Epithelial cell of prostate (primary cell): ENCODE measurements around the gene PSMB8.
A peak's percentile ranks its signal among the peaks of the same experiment; 100 is the strongest.
"Not testable (repeated sequence)": the region's sequence is repeated elsewhere in the genome, so short reads cannot be mapped to it uniquely, and the experiment has no call there.

ENCODE experiments used
- DNase-seq: peaks from one replicate; pipeline ENCODE4 v3.0.0-alpha.2; 2011; ENCODE audit warnings: low read depth, low spot score
- H3K27ac ChIP-seq: fragments of 450-650 bp; 2 replicates; pipeline ENCODE4 v1.5.1; 2017; ENCODE audit warnings: mild to moderate bottlenecking

Gene PSMB8

DNA sequence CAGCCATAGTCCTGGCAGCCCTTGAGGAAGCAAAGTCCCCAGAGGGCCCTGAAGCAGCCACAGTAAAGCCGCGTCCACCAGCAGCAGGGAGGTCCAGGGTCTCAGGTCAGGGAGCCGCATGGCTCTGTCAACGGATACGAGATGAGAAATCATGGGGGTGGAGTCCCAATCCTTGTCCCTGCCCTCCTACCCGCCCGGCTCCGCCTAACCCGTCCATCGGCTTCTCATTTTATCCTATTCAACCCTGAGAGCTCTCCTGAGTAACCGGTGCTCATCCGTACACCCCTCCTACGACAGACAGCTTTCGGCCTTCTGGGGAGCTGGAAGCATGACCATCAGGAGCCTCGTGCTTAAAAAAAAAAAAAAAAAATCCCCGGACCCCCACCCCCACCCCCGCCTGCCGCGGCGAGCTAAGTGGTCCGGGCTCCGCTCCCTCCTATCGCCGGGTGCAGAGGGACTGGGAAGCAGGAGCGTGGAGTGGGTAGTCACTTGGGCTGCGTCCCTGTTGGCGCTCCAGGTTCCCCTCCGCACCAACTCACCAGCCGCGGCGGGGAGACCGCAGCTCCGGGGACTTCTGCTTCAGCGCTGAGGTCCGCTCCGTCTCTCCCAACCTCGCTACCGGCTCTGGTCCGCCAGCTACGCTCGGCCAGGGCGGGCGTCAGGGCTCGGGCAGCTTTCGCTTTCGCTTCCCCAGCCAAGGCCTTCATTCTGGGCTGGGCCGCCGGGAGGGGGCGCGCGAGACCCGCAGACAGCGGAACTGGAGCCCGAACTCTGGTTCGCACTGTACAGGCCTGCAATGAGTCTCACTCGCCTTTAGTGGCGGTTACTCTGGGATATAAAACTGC is 5.5 kb downstream of the PSMB8 start, which contains the start of gene TAP2:
Gene TAP2 (minus strand): TSS at position 626 of the 845 bp plus-strand sequence. CDS start 506 bp downstream, at position 120.
- peak; percentile 43 for DNase-seq
- peak within 1 kb of the TSS; percentile 83 for H3K27ac ChIP-seq

DNA sequence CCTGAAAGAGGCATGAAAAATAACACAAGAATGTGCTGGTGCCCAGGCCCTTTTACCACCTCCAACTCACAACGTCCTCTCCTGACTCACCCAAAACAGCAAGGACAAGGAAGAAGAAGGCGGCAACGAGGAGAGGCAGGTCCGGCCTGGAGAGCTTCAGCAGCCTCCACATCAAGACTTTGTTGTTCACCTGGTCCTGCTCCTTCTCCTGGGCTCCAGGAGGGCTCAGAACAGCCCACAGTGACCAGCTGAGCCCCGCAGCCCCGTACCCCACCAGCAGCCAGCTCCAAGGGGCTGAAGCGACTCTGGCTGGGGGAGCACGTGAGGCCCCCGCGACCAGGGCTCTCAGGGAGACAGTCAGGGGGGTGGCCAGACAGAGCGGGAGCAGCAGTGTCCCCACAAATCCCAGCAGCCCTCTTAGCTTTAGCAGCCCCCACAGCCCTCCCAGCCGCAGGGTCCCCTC is 6.2 kb downstream of the PSMB8 start:
- peak; percentile 57 for DNase-seq
- peak overlapping the region; percentile 83 for H3K27ac ChIP-seq

DNA sequence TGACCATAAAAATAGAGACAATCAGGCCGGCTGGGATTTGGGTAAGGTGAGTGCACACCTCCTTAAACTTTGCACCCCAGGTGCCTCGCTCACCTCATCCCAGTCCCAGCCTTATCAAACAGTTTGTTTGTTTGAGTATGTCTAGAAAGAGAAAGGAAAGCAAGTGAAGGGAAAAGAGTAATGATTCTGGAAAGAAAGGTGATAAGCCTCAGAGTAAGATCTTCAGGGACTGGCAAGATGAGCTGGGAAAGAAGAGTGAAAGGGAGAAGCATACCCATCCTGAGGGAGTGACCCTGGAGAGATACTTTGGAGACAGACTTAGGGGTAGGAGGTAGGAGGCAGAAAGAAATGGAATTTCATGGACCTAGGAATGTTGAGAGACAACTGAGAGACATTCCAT is 7.0 kb downstream of the PSMB8 start:
- H3K27ac ChIP-seq, result peak overlapping the region; percentile 83
- no peak for DNase-seq

DNA sequence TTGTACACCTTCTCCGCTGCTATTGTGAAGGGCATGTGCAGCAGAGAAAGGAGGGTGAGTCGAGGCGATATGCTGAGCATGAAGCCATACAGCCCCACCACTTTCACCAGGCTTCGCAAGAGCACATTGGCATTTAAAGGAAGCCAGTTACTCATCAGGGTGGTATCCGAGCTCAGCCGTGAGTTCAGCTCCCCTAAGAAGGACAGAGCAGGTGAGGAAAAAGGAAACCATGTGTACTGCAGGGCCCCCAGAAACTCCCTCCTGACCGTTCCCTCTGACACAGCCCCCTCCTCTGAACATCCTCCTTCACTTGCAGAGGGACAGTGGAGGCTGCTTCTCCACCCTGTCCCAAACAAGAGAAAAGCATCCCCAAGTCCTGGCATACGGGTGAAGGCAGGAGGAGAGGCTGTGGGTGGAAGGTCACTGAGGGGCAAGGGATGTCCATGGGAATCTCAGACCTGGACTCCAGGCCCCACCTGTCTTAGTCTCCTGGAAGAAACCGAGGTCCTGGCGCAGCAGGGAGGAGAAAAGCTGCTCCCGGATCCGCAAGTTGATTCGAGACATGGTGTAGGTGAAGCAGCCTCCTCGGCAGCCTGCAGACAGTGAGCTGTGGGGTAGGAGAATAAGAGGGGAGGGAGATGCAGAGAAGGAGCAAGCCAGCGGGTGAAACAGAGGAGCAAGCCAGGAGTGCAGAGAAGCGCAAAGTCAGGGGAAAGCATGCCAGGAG is 8.5 kb downstream of the PSMB8 start:
- no peak for DNase-seq
- no peak overlapping the region for H3K27ac ChIP-seq

DNA sequence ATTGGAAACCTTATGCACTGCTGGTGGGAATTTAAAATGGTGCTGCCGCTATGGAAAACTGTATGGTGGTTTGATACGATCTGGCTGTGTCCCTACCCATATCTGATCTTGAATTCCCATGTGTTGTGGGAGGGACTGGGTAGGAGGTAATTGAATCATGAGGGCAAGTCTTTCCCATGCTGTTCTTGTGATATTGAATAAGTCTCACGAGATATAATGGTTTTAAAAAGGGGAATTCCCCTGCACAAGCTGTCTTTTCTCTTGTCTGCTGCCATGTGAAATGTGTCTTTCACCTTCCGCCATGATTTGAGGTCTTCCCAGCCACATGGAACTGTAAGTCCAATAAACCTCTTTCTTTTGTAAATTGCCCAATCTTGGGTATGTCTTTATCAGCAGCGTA is 10.2 kb downstream of the PSMB8 start:
- H3K27ac ChIP-seq, result no peak overlapping the region
- no peak for DNase-seq

DNA sequence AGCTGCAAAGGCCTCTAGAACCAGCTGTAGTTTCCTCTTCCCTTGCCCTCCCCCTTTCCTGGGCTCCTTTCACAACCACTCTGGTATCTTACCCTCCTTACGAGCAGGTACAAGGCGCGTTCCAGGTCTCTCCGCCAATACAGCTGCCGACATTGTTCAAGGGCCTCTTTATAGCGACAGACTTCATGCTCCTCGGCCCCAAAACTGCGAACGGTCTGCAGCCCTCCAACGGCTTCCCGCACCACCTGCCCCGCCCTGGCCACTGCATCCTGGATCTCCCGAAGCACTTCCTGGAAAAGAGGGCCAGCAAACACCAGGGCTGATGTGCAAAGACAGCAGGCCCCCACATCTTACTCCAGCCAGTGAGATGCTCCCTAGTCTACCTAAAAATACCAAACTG is 11.3 kb downstream of the PSMB8 start:
- DNase-seq, result no peak
- H3K27ac ChIP-seq, result no peak overlapping the region

DNA sequence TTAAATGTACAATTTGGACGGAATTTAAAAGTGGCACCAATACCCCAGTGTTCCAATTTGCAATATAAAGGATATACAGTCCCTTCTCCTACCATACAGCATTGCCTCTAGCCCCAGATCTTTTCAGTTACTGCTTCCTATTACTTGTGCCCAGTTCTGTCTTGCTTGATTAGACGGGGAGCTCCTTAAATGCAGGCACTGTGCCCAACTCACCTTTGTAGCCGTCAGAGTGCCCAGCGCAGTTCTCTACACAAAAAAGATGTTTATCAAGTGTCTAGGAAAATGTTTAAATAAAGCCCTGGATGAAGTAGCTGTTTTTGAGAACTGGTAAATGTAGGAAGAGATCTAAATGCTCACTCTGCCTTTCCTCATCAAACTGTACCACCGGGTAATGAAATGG is 12.9 kb downstream of the PSMB8 start:
- DNase-seq, result no peak
- H3K27ac ChIP-seq, result no peak overlapping the region

DNA sequence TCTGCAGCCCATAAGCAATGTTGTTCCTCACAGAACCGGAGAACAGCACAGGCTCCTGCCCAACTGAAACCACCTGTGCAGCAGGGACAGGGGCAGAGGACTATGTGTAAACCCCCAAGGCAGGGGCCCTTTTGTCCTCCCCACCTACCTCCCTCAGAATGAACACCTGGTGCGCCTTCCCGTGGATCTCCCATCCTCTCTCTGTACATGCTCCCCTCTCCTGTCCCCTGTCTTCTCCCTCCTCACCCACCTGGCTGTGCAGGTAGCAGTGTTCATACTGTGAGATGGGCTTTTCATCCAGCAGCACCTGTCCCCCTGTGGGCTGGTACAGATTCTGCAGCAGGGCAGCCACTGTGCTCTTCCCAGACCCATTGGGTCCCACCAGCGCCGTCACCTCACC is 13.8 kb downstream of the PSMB8 start:
- DNase-seq, result no peak
- no peak overlapping the region for H3K27ac ChIP-seq

DNA sequence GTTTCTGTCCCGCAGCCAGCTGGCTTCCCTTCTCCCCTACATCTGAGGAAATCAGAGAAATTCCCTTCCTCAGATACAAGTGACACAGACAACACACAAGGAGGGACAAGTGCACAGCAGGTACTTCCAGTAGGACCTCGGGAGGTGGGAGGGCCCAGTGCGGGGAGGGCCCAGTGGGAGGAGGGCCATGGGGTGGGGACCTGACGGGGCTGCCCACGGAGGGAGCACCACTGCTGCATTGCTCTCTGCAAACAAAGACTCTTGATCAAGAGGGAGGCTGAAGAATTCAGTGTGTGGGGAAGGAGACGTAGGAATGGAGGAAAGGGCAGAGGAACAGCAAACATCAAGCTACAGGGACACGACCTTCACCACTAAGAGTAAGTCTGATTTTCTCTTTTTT is 14.4 kb downstream of the PSMB8 start:
- DNase-seq, result no peak
- no peak overlapping the region for H3K27ac ChIP-seq

DNA sequence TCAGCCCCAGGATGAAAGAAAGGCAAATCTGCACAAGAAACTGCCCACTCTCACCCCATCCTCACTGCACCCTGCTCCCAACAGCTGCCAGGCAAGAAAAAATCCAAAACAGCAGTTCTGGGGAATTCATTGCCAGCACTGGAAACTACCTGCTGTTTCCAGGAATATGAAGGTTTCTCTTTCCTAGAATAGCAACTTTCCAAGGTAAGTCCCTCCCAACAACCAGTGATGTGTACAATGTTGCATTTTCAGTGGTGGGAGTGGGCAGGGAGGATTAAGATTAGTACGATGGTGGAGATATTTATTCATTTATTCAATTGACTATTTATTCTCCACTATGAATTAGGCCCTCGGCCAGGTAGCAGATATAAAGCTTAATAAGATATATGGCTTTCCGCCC is 16.8 kb downstream of the PSMB8 start:
- H3K27ac ChIP-seq, result no peak overlapping the region
- no peak for DNase-seq

DNA sequence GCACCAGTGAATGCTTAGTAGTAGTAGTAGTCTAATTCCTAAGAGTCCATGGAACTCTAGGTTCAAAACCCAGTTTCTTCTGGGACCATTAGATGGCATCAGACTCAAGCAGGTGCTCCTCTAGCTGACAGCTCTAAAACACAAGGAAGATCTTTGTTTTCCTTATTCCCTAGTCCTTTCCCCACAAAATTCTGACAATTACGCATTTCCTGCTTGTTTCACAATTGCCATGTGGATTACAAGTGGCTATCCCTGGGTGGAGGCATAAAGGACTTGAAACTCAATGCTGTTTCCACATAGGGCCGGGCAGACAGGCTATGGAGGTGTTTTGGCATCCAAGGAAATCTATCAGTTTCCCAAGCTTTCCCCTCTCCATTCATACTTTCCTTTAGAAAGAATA is 17.9 kb downstream of the PSMB8 start:
- H3K27ac ChIP-seq, result no peak overlapping the region
- DNase-seq, result no peak

DNA sequence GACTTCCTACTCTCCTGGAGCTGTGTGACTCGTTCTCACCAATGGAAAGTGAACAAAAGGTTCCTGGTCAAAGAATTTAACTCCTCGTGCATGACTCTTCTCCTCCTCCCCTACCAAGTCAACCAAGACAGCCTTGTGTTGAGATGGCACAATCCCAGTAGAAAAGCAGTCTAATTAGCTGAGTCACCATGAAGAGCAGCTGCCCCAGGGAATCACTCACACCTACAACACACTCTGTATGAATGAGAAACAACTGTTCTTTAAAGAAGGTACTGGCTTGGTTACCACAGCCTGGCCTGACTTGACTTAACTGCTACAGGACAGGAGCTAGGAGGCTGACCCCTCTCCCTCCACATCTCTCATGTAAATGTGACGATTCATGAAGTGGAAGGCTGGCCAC is 24.1 kb downstream of the PSMB8 start:
- DNase-seq, result peak; percentile 94

DNA sequence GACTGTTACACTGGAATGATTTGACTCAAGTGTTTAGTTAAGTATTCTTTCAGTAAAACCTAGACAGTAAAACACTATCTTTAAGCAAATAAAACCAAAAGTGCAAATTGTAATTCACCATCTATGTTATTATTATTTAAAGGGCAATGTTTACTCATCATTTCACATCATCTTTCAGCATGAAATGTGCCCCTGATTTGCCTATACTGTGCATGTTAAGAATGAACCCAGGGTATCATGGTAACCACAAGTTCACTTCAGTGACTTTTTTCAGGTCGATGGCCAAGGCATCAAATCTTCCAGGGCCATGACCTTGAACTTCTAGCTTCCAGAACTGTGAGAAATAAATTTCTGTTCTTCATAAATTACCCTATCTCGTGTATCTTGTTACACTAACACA is 25.0 kb downstream of the PSMB8 start:
- peak overlapping the region; percentile 58 for H3K27ac ChIP-seq
- DNase-seq, result no peak

More for the DNA sequence above, 24.1 kb downstream of the PSMB8 start:
- H3K27ac ChIP-seq, result peak overlapping the region; percentile 58

DNA sequence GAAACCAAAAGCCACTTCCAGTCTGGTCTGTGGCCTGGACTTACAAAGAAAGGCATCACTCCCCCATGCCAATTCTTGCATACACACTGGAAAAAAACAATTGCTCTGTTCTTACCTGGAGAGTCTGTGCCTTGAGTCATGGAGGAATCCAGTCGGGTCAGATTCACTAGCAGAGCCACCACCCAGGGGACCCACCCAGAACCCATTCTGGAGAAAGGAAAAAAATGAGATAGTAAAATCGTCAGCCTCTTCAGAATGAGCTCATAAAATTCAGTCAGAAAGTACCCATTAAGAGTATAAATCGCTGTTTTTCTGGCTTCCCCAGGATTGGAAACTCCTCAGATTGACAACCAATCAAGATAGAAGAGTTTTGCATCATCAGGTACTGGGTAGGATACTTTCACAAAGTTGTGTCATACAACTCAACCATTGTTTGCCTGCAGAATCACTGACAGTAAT is 27.1 kb downstream of the PSMB8 start, which contains the start of gene HLA-DOB:
Gene HLA-DOB (minus strand): TSS at position 257 of the 459 bp plus-strand sequence. CDS start 51 bp downstream, at position 206.
- peak; percentile 90 for DNase-seq
- peak within 1 kb of the TSS; percentile 80 for H3K27ac ChIP-seq

DNA sequence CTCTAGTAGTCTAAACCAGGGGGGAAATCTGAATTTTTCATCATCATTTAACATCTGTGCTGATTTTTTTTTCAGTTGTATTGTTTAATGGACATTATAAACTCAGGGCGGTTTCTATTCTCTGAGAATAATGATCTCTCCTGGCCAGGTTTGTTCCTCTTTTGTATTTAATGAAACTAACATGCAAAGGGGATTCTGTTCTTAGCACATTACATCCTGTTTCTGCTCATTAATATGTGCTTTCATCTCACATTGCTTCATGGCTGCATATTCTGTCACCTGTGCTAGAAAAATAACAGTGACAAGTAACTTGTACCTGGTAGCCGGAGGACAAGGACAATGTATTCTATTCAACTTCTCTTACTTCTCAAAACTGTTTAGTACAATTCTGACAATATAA is 27.9 kb downstream of the PSMB8 start:
- H3K27ac ChIP-seq, result peak overlapping the region; percentile 80
- DNase-seq, result no peak

DNA sequence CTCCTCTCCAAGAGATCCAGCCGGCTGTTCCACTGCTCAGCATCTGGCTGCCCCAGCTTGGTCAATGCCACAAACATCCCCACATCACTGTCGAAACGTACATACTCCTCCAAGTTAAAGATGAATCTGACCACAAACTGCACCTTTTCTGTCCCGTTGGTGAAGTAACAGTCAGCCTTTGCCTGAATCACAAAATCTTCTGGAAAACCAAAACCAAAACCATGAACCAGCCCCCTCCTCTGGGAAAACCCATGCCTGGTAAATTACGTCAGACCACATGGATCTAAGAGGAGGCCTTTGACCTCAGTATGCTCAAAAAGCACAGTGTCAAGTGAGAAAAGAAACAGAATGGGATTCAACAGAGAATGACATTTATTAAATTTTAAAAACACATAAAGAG is 28.7 kb downstream of the PSMB8 start:
- no peak for DNase-seq
- H3K27ac ChIP-seq, result no peak overlapping the region

DNA sequence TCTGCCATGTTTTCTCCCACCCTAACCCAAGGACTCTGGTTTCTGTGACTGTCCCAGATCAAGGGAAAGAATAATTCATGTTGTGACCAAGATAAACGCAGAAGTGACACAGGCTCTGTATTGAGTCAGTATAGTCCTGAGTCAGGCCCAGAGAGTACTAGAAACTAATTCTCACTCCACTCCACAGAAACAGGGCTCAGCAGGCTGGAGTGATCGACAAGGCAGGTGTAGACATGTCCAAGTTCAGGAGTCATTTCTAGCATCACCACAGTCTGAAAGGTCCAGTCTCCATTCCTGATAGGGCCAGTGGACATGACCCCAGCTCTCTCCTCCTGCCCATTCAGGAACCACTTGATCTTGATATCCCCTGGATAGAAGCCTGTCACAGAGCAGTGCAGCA is 29.7 kb downstream of the PSMB8 start:
- H3K27ac ChIP-seq, result peak overlapping the region; percentile 44

DNA sequence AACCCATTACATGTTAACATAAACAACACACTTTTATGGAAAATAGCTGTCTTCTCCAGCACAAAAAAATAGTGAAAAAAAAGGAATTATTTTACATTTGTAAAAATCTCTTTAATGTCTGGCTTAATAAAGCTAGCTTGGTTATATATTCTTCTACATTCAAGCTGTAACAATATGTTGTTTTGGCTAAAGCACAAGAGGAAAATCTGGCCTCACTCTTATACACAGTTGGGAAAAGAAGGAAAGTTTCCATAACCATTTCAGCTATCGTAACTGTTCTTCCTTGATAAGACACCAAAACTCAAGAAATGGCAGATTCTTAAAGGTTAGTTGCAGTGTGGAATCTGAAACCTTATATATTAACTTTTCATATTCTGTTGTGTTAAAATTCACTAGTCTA is 34.7 kb downstream of the PSMB8 start:
- no peak overlapping the region for H3K27ac ChIP-seq
- no peak for DNase-seq

More for the DNA sequence above, 29.7 kb downstream of the PSMB8 start:
- peak; percentile 43 for DNase-seq

DNA sequence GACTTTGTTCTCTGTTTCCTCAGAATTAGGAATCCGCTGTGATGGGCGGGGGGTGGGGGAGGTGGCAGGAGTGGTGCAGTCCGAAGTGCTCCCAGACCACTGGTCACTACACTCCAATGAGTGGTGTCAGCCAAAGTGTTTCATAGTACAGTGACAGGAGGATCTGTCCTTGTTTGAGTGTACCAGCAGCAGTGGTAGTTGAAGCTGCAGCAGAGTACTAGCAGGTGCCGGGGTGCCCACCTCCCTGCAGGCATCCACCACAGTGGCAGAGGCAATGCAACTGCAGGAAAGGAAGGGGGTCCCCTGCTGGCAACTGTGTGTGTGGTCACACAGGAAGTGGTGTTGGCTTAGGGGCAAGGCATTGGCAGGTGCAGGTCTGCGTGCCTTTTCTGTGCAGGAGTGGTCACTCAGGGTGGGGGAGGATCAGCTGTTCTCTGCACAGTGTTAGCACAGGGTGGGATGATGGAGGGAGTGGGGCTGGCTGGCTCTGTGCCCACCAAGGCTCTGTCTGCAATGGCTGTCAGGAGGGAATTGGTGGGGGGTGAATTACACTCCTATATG is 36.7 kb downstream of the PSMB8 start:
- H3K27ac ChIP-seq, result no peak overlapping the region
- DNase-seq, result no peak

DNA sequence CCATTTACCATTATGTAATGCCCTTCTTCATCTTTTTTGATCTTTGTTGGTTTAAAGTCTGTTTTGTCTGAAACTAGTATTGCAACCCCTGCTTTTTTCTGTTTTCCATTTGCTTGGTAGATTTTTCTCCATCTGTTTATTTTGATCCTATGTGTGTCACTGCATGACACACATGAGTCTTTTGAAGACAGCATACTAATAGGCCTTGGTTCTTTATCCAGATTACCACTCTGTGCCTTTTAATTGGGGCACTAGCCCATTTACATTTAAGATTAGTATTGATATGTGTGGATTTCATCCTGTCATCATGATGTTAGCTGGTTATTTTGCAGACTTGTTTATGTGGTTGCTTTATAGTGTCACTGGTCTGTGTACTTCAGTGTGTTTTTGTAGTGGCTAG is 38.4 kb downstream of the PSMB8 start:
- DNase-seq, H3K27ac ChIP-seq: not testable (repeated sequence)

DNA sequence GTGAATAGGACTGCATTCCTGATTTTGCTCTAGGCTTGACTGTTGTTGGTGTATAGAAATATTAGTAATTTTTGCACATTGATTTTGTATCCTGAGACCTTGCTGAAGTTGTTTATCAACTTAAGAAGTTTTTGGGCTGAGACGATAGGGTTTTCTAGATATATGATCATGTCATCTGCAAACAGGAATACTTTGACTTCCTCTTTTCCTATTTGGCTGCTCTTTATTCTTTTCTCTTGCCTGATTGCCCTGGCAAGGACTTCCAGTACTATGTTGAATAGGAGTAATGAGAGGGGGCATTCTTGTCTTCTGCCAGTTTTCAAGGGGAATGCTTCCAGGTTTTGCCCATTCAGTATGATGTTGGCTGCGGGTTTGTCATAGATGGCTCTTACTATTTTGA is 40.4 kb downstream of the PSMB8 start:
- H3K27ac ChIP-seq, result no peak overlapping the region
- DNase-seq, result no peak
